NCI-H2171 treated with DMSO at 0.1 percent for 48 hours (cell line): Measurements from ENCODE around the gene NAV2.
A peak's percentile ranks its signal among the peaks of the same experiment; 100 is the strongest.

Experiments
- DNase-seq: peaks from one replicate; lab custom pipeline; 2025; lab: John Stamatoyannopoulos, UW

The NAV2 gene

GRCh38 chr11:19977941-19978340, 265.3 kb downstream of the NAV2 start:
- DNase-seq, result no peak

DNA sequence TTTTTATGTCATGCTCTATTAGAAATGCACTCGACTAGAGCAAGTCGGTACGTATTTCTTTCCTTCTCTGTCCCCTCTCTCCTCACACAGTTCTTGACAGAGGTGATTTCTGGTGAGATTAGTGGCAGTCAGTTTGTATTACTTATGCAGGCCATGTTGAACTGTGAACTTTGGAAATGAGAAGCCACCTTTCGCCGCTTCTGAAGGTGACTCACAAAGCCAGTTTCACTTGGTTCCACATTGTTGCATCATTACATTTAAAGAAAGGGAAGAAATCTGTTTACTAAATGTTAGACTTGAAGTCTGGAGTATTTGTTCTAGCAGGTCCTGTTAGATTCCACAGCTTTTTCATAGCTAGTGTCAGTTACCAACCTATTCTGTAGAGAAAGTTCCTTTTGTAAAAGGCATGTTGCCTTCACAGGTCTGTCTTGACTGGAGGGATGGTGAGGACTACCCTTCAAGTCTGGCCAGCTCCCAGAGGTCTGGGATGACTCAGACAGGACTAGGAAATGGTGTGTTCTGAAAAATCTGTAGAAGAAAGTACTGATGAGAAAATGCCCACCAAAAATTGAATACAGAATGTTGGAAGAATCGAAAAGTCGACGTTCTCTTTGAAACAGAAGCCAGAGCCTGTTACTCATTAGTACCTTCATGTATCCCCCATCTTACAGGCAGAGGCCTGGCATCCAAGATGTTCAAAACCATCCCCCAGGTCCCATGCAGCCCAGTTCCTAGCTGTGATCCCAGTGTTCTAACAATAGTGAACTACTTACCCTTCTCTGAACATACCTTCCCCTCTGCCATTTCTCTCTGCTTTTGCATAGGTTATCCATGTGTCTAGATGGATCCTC, 266.3 kb downstream of the NAV2 start:
- no peak for DNase-seq

DNA sequence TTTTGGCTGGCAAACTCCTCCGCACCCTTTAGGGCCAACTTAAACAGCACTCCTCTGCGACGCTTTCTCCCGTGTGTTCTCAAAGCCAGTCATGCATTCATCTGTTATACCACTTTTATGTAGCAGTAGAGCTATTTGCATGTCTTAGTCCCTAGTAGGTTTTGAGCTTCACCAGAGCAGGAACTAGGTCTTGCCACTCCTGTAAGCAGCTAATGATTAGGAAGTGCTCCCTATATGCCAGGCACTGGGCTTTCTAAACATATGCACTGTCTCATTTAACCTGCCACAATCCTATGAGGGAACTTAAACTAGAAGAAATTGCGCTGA, 266.8 kb downstream of the NAV2 start:
- no peak for DNase-seq

- DNase-seq, result no peak
Observed at GRCh38 chr11:19980388-19980787, 267.8 kb downstream of the NAV2 start.

DNA sequence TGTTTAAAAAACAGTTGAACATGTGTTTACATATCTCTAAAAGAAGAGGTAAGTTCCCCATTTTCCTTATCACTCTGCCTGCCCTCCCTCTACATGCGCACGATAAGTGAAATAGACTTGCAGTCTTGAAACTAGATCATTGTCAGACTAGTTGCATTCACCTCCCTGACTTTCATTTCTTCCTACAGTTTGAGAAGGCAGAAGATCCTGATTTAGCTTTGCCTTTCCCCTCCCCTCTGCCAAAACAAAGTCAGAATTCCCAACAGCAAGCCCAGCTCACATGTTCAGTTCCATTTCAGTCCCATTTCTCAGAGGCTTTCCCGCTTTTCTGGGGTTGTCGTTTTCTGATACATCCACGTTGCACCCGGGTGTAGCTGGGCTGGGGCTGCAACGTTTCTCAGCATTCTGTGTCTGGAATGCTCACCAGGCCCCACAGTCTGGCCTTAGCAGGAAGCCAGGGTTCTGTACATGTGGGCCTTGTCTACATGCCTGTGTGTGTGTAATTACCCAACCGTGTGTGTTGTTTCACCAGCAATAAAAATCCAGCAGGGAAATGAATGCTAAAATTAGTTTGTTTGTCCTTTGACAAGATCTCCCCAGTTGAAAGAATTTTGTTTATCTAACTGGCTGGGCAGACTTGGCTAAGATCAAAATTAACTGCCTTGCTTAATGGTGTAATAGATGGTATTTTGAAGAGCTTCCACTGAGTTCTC, 268.5 kb downstream of the NAV2 start:
- DNase-seq, result no peak

DNA sequence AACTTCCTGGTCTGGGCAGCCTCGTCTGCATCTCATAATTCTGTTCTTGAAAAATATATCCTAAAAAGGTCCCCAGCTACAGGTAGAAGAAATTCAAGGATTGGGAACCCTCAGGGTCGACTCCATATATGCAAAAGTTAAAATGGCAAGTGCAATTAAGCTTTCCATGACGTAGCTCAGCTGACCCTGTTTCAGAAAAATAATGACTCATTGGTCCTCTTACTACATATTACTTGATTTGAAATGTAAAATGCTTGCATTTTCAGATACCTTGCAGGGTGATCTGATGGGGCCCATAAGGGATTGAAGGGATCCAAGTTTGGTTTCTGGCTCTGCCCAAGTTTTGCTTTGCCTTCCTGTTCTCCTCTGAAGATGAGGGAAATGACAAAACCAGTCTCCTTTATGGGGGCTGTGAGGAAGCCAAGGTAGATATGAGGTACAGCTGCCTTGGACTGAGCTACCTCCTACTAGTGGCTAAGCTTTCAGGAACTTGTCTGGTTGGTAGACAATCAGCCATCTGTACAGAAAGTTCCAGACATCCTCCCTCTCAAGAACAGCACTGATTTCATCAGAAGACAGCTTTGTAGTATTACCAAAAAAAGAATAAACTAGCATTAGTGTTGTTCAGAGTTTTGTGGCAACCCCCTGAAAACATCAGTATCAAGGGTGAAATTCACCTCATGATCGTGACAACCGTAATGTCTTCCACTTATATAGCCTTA, 270.3 kb downstream of the NAV2 start:
- no peak for DNase-seq

- DNase-seq, result no peak
Observed at GRCh38 chr11:19984048-19984742, 271.6 kb downstream of the NAV2 start.

GRCh38 chr11:19985111-19985510, 272.5 kb downstream of the NAV2 start:
- no peak for DNase-seq

DNA sequence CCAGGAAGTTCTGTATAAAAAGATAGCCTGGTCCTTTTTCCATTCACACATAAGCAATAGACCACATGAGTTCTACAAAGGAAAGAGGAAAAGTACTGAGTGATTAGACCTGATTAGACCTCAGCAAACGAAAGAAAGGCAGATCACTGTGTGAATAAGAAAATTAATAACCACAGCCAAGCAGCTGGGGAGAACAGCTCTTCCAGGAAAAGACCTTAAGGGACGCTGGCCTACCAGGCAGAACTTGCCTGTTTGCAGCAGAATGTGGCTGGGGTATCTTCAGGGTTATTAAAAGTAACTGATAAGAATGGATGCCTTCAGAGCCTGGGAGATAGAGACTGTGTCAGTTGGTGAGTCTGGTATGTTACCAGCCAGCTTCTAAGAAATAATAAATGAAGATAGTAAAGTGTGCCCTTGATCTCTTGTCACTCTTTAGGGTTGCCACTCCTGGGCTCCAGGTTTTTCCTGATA, 274.7 kb downstream of the NAV2 start:
- DNase-seq, result no peak

- DNase-seq, result no peak
Observed at GRCh38 chr11:19988598-19988997, 276.0 kb downstream of the NAV2 start.

GRCh38 chr11:19989191-19989590, 276.6 kb downstream of the NAV2 start:
- DNase-seq, result no peak

DNA sequence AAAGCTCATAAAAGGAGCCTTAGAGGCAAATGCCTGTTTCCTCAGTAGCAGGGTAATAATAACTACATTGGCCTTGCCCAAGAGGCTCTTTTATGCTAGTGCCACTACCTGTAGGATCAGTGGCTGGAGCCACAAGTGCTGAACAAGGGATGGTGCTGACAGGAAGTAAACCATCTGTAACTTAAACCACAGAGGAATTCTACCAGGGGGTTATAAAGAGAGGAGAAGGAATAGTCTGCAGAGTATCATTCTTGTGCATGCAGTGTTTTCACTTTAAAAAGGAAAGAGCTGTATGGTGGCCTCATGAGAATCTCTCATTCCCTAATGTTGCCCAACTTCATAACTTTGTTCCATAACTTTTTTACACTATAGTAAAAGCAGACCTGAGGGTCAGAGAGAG, 279.5 kb downstream of the NAV2 start:
- no peak for DNase-seq

DNA sequence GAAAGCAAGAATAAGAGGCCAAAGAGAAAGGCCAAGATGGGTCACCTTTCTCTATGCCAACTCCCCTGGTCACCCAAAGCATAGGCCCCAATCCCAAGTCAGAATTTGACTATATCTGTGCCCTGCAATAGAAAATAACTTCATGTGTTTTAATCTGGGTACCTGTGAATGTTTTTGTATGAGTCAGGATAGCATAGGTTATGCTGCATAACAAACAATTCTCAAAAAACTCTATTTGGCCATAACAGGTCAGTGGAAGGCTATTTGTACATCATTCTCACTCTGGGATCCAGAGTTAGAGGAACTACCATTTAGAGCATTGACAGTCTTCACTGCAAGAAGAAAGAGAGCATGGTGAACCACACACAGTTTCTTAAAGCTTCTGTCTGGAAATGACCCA, 280.4 kb downstream of the NAV2 start:
- no peak for DNase-seq

- DNase-seq, result no peak
Observed at GRCh38 chr11:19994672-19995071, 282.0 kb downstream of the NAV2 start.

GRCh38 chr11:19995145-19995544, 282.5 kb downstream of the NAV2 start:
- no peak for DNase-seq

DNA sequence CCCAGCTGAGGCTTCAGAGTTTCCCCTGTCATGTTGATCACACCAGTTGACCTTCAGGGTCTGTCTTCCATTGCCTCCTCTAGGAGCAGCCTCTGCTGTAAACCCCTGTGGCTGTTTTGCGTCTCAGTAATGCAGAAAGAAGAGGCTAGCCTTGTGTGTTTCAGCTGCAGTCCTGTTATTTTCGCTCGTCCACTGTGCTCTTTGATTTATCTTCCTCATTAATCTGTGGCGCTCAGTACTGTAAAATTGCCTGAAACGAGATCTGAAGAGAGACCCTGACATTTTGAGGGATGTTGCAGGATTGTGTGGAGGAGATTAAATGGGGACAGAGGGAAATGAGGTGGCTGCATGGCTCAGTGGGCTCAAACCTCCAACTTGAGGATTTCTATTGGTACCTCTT, 283.9 kb downstream of the NAV2 start:
- DNase-seq, result no peak

- no peak for DNase-seq
Observed at GRCh38 chr11:20000022-20000350, 287.3 kb downstream of the NAV2 start.

DNA sequence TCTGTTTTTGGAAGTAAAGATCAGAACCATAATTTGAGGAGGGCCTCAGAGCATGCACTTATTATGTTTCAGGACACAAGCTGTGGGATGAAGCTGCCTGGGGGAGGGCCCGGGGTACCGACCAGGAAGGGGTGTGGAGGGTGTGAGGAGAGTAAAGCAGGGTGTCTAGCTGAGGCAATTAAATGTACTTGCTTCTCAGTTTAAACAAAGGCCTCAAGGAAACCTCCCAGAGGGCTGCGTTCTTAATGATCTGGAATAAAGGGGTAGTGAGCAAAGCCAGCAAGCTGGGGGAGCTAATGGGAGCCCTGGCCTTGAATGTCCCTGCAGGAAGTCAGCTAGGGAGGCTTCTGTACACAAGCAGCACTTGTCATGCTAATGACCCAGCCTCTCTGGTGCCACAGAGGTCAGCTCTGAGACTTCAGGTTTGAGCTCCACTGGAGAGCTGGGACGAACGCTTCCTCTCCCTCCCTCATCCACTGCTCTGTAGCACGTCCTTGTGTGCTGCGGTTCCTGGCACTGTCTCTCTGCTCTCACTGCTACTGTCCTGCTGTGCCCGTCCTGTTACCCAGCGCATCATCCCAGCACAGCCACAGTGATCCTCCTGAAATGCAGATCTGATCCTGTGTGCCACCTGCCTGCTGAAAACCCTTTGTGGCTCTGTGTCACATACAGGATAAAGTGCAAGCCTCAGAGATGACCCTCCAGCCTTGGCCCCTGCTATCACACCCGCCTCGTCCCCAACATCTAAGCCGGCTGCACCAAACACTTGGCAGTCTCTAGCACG, 287.9 kb downstream of the NAV2 start:
- no peak for DNase-seq

DNA sequence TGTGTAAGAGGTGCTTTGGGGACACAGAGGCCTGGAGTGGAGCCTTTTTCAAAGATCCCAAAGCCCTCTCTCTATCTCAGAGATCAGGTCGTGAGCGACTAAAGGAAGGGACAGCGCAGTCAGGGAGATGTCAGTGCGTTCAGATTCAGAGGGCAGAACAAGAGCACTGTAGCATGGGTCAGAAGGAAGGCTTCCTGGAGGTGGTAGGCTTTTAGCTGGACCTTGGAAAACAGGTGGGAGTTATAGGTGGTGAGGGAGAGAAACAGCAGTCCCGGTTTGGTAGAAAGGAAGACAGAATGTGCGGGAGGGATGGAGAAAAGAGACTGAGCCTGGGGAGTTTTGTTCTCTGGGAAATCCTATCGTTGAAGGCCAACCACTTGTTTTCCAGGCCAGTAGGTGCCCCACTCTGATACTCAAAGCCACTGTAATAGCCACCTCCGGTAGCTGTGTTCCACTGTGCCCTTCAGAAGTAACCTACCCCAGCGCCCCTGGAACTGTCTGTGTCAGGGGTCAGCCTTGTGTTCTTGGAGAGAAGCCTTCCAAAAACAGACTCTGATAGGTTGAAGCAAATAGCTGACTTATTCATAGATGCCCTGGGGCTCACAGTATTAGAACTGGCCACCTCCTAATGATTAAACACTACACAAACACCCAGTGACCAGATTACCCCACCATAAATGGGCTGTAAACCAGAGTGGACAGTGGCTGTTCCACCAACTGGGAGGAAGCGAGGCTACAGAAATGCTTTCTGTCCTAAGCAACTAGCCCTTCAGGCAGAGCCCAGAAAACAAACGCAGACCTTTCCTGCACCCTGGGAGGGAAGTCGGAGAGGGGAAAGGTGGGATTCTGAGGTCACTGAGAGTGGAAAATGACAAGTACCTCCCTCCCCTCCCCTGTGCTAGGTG, 289.9 kb downstream of the NAV2 start:
- DNase-seq, result no peak

DNA sequence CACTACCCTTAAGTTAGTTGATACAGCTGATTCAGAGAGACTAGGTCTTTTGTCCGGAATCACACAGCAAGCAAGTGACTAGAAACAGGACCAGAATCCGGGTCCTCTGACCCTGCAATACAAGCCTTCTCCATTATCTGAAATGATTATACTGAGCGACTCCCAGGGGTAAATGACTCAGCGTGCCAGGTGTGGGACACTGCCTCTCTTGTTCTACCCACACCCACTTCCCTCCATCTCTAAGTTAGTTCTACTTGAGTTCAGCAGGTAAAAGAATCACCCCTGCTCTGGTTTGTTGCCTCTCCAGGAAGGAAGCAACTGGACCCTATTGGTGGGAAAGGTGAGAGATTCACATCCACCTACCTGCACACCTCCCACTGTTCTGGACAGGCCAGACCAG, 290.7 kb downstream of the NAV2 start:
- DNase-seq, result peak; percentile 32

DNA sequence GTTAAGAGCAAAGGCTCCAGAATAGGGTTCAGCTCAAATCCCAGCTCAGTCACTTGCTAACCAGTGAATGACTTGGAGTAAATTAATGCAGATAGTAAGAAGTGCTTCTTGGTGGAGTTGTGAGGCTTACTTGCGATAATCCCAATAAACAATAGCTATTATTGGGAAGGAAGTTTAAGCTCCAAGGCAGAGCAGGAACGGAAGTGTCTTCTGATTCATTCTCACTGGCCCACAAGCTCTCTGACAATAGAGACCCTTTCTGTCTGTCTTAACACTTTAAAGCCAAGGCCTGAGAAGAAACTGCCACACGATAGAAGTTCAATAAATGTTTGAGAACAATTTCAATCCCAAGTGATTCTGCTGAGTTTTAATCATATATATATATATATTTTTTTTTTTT, 292.2 kb downstream of the NAV2 start:
- DNase-seq, result no peak
